ENCODE data around the gene CAV1. TPM values are rescaled to one million over a fixed set of nuclear protein-coding genes. Genes with fewer than 3 reads are reported as not detected.

CAV1 gene
- total and polyA plus RNA-seq, 2 donors (not counting 1 experiment from before 2014, with no cell fraction given) = 461 to 1,245 TPM

DNA sequence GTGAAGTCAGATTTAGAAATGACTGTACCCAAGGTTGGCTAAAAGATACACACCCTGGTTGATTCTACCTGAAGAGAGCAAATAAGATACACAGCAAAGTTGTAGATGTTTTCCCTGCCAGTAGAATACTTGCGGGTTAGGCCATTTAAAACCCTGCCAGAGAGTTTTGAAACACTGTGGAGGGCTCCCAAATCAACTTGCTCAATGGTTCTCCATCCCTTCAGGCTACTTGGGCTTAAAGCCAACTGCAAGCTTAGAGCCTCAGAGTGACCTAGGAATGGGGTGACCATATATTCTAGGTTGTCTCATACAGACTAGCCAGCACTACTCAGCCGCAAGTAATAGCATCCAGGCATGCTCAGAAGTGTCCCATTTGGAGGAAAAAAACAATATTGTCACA is 10.0 kb downstream of the CAV1 start:
- H3K36me3 ChIP-seq (ENCODE audit: control insufficient read depth, insufficient read depth, low read length) = peaks cover 25% of the 10 kb centered on the region

DNA sequence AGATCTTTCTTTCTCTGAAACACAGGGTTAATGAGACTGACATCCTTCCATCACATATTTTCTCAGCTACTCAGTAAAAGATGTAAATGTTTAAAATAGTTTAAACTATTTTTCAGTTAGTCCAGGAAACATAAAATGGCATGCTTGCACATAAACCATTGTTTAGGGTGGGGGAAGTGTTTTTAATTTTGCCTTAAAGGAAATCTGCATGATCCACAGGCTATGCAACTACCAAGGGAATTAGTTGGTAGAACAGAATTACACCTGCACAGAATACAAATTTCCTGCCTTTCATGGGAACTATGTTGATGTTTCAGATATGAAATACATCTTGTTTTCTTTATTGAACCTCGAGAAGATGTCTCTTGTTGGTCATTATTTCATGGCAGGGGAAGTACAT is 10.6 kb downstream of the CAV1 start:
- H3K4me3 ChIP-seq (replicated peaks in 1 of 4; ENCODE audit: control extremely low read depth in 1 of 4, insufficient read depth in 1 of 4, low read depth in 3 of 4, low read length in 4 of 4) = no peak overlapping the region
- H4K20me1 ChIP-seq (ENCODE audit: control insufficient read depth, extremely low read depth, insufficient read depth, low read length) = no peaks in the 10 kb centered on the region
- H3K79me2 ChIP-seq (ENCODE audit: control insufficient read depth, insufficient read depth, low read length) = peaks cover 95% of the 10 kb centered on the region
- no peak overlapping the region for H3K4me2 ChIP-seq (ENCODE audit: extremely low read depth, insufficient read depth, low read length)
- no peak for DNase-seq (ENCODE audit: low read depth in 2 of 2)
- H3K4me1 ChIP-seq (ENCODE audit: control insufficient read depth, extremely low read depth, insufficient read depth, low read length) = peaks cover 18% of the 10 kb centered on the region
- peaks cover 25% of the 10 kb centered on the region for H3K36me3 ChIP-seq (ENCODE audit: control insufficient read depth, insufficient read depth, low read length)
- H3K9me3 ChIP-seq (ENCODE audit: control insufficient read depth, insufficient read depth, low read depth, low read length) = no peaks in the 10 kb centered on the region
- H3K27ac ChIP-seq (ENCODE audit: insufficient read depth, low read length) = no peak overlapping the region
- no peaks in the 10 kb centered on the region for H3K27me3 ChIP-seq (ENCODE audit: control insufficient read depth, insufficient read depth, low read length)
- no peak overlapping the region for H2AFZ ChIP-seq (ENCODE audit: low read length)
- no peak overlapping the region for H3K9ac ChIP-seq (ENCODE audit: insufficient read depth, low read length)
- TF ChIP-seq EZH2 (IDR thresholded peaks at IDR 0.05; ENCODE audit: low read length, missing control alignments) = no peak
- TF ChIP-seq, protein P1, sequence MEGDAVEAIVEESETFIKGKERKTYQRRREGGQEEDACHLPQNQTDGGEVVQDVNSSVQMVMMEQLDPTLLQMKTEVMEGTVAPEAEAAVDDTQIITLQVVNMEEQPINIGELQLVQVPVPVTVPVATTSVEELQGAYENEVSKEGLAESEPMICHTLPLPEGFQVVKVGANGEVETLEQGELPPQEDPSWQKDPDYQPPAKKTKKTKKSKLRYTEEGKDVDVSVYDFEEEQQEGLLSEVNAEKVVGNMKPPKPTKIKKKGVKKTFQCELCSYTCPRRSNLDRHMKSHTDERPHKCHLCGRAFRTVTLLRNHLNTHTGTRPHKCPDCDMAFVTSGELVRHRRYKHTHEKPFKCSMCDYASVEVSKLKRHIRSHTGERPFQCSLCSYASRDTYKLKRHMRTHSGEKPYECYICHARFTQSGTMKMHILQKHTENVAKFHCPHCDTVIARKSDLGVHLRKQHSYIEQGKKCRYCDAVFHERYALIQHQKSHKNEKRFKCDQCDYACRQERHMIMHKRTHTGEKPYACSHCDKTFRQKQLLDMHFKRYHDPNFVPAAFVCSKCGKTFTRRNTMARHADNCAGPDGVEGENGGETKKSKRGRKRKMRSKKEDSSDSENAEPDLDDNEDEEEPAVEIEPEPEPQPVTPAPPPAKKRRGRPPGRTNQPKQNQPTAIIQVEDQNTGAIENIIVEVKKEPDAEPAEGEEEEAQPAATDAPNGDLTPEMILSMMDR (conservative IDR thresholded peaks at IDR 0.05 in 1 of 2, IDR thresholded peaks at IDR 0.05 in 1 of 2; ENCODE audit: low read depth in 1 of 2, low read length in 2 of 2) = no peak

More for the DNA sequence above, 10.0 kb downstream of the CAV1 start:
- Histone ChIP-seq H3K9me3 (ENCODE audit: control insufficient read depth, insufficient read depth, low read depth, low read length) (no peaks in the 10 kb centered on the region), H3K79me2 (ENCODE audit: control insufficient read depth, insufficient read depth, low read length) (peaks cover 95% of the 10 kb centered on the region), H3K27ac (ENCODE audit: insufficient read depth, low read length) (peak overlapping the region; percentile 16), H3K27me3 (ENCODE audit: control insufficient read depth, insufficient read depth, low read length) (no peaks in the 10 kb centered on the region), H3K4me3 (replicated peaks in 1 of 4; ENCODE audit: control extremely low read depth in 1 of 4, insufficient read depth in 1 of 4, low read depth in 3 of 4, low read length in 4 of 4) (no peak overlapping the region), H2AFZ (ENCODE audit: low read length) (no peak overlapping the region), H3K4me2 (ENCODE audit: extremely low read depth, insufficient read depth, low read length) (no peak overlapping the region), H3K9ac (ENCODE audit: insufficient read depth, low read length) (no peak overlapping the region), H4K20me1 (ENCODE audit: control insufficient read depth, extremely low read depth, insufficient read depth, low read length) (no peaks in the 10 kb centered on the region), H3K4me1 (ENCODE audit: control insufficient read depth, extremely low read depth, insufficient read depth, low read length) (peaks cover 14% of the 10 kb centered on the region)
- TF ChIP-seq, protein P1 (conservative IDR thresholded peaks at IDR 0.05 in 1 of 2, IDR thresholded peaks at IDR 0.05 in 1 of 2; ENCODE audit: low read depth in 1 of 2, low read length in 2 of 2) = no peak
- TF ChIP-seq EZH2 (IDR thresholded peaks at IDR 0.05; ENCODE audit: low read length, missing control alignments) = no peak
- DNase-seq (ENCODE audit: low read depth in 2 of 2) = peak in 1 of 2 donors; percentile 68

DNA sequence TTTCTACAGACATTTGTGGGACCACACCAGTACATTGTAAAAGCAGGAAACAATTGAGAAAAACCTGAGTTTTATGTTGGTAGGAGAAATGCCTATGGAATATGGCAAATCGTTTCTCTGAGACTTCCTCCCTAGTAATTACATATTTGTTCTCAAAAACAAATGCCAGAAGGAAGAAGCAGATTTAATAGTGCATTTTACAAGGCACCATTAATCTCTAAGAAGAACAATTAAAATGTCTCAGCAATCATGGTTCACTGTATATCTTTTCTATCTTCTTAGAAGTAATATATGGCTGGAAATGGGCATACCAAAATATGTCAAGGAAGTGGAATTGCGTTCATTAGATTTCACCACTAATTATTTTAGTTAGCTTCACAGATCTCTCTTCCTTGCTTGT is 13.3 kb downstream of the CAV1 start:
- no peaks in the 10 kb centered on the region for H4K20me1 ChIP-seq (ENCODE audit: control insufficient read depth, extremely low read depth, insufficient read depth, low read length)
- H3K9me3 ChIP-seq (ENCODE audit: control insufficient read depth, insufficient read depth, low read depth, low read length) = no peaks in the 10 kb centered on the region
- peak overlapping the region; percentile 19 for H3K27ac ChIP-seq (ENCODE audit: insufficient read depth, low read length)
- peaks cover 94% of the 10 kb centered on the region for H3K79me2 ChIP-seq (ENCODE audit: control insufficient read depth, insufficient read depth, low read length)
- H3K4me3 ChIP-seq (replicated peaks in 1 of 4; ENCODE audit: control extremely low read depth in 1 of 4, insufficient read depth in 1 of 4, low read depth in 3 of 4, low read length in 4 of 4) = no peak overlapping the region
- no peak overlapping the region for H2AFZ ChIP-seq (ENCODE audit: low read length)
- no peak for TF ChIP-seq EZH2 (IDR thresholded peaks at IDR 0.05; ENCODE audit: low read length, missing control alignments)
- TF ChIP-seq, protein P1 (conservative IDR thresholded peaks at IDR 0.05 in 1 of 2, IDR thresholded peaks at IDR 0.05 in 1 of 2; ENCODE audit: low read depth in 1 of 2, low read length in 2 of 2) = no peak
- peaks cover 21% of the 10 kb centered on the region for H3K36me3 ChIP-seq (ENCODE audit: control insufficient read depth, insufficient read depth, low read length)
- no peak overlapping the region for H3K9ac ChIP-seq (ENCODE audit: insufficient read depth, low read length)
- DNase-seq (ENCODE audit: low read depth in 2 of 2) = no peak
- H3K4me2 ChIP-seq (ENCODE audit: extremely low read depth, insufficient read depth, low read length) = no peak overlapping the region
- H3K27me3 ChIP-seq (ENCODE audit: control insufficient read depth, insufficient read depth, low read length) = no peaks in the 10 kb centered on the region
- peaks cover 34% of the 10 kb centered on the region for H3K4me1 ChIP-seq (ENCODE audit: control insufficient read depth, extremely low read depth, insufficient read depth, low read length)

Measured in fibroblast of lung (primary cell).